HG02798 (cell line): ENCODE measurements around the gene TENM3.

Experiments used
- ATAC-seq: cut with Tn5 transposase; IDR thresholded peaks from one replicate; pipeline ENCODE4 v1.9.1; 2021; ENCODE audit warnings: mild to moderate bottlenecking; ENCODE audit not compliant: unreplicated experiment, poor library complexity

Gene TENM3

GRCh38 chr4:182429896-182430295 is 186.7 kb downstream of the TENM3 start:
- no peak for ATAC-seq

- ATAC-seq: no peak
These were observed 189.6 kb downstream of the TENM3 start for GRCh38 chr4:182432819-182433218.

- no peak for ATAC-seq
These were observed 191.5 kb downstream of the TENM3 start for GRCh38 chr4:182434720-182435119.

GRCh38 chr4:182435401-182435800 is 192.2 kb downstream of the TENM3 start:
- no peak for ATAC-seq

GRCh38 chr4:182443070-182443469 is 199.9 kb downstream of the TENM3 start:
- no peak for ATAC-seq

GRCh38 chr4:182447767-182448280 is 204.6 kb downstream of the TENM3 start:
- ATAC-seq: no peak

- ATAC-seq: peak; percentile 91
These were observed 205.3 kb downstream of the TENM3 start for GRCh38 chr4:182448281-182449151.

GRCh38 chr4:182449186-182449929 is 206.2 kb downstream of the TENM3 start:
- ATAC-seq: no peak

- ATAC-seq: no peak
These were observed 206.8 kb downstream of the TENM3 start for GRCh38 chr4:182449930-182450439.

- no peak for ATAC-seq
These were observed 208.2 kb downstream of the TENM3 start for GRCh38 chr4:182451441-182451840.

- no peak for ATAC-seq
These were observed 210.6 kb downstream of the TENM3 start for GRCh38 chr4:182453830-182454229.

- no peak for ATAC-seq
These were observed 211.3 kb downstream of the TENM3 start for GRCh38 chr4:182454440-182455013.

GRCh38 chr4:182465114-182465513 is 221.9 kb downstream of the TENM3 start:
- no peak for ATAC-seq

GRCh38 chr4:182465979-182466378 is 222.8 kb downstream of the TENM3 start:
- no peak for ATAC-seq

GRCh38 chr4:182470215-182470614 is 227.0 kb downstream of the TENM3 start:
- ATAC-seq: no peak

- ATAC-seq: no peak
These were observed 232.3 kb downstream of the TENM3 start for GRCh38 chr4:182475539-182475938.

- peak; percentile 79 for ATAC-seq
These were observed 235.3 kb downstream of the TENM3 start for GRCh38 chr4:182478475-182478874.

- ATAC-seq: no peak
These were observed 240.5 kb downstream of the TENM3 start for GRCh38 chr4:182483685-182484084.

GRCh38 chr4:182486881-182487280 is 243.7 kb downstream of the TENM3 start:
- no peak for ATAC-seq

GRCh38 chr4:182488896-182489295 is 245.7 kb downstream of the TENM3 start:
- ATAC-seq: no peak

GRCh38 chr4:182489607-182490006 is 246.4 kb downstream of the TENM3 start:
- no peak for ATAC-seq
